Inflammatory macrophage treated with lipopolysaccharide for 4 hours (primary cell): ENCODE measurements around the gene FANCC.

Experiments
- DNase-seq: peaks from one replicate; pipeline ENCODE4 v3.0.0-alpha.2; 2020

FANCC gene

DNA sequence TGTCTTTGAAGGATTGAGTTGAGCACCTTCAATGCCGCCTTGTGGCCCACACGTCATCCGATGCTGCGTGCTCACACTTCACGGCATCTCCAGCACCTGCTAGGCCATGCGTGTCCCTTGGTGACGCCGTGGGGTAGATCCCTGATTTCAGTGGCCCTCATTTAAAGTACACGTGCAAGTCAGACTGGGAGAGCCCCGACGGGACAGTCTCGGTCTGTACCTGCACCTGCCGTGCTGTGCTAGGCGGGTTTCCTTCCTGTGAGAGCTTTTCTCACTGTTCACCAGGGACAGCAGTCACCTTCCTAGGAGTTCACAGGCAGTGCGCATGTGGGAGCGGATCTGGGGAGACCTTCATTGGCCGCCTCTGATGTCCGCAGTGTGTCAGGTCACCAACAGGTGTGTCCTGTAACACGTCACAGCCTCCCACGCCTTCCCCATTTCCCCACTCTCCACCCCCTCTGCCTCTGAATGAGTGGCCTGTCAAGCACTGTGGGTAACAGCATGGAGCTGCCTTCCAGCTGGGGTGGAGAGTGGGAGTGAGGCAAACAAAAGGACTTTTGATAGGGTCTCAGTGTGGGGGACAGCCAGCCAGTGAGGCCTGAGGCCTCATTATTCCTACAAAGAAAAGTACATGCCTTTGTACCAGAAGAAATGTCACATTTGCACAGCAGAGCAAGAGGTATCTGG is 236.4 kb downstream of the FANCC start:
- no peak for DNase-seq

- DNase-seq, result no peak
These were observed 238.0 kb downstream of the FANCC start for GRCh38 chr9:95079461-95079860.

GRCh38 chr9:95078939-95079338 is 238.6 kb downstream of the FANCC start:
- DNase-seq, result no peak

DNA sequence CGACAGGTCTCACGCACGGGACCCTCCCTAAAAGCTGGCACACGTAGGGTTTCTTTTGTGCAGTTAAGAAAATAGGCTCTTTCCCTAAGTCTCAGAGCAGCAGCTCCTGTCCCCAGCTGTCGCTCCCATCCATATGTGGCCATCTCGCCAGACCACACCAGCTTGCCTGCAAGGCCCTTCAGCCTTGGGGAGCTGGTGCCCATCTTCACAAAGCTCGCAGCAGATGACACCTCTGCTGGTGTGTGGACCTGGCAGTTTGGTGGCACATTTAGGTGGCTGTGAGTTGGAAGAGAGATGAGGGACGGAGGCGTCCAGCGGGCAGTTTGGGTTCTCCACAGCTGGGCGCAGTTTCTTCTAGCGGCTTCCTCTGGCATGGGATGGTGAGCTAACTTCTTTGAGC is 239.0 kb downstream of the FANCC start:
- DNase-seq, result no peak

GRCh38 chr9:95077766-95078370 is 239.6 kb downstream of the FANCC start:
- DNase-seq, result no peak

- DNase-seq, result no peak
These were observed 240.3 kb downstream of the FANCC start for GRCh38 chr9:95077053-95077765.

GRCh38 chr9:95076696-95077052 is 240.8 kb downstream of the FANCC start:
- no peak for DNase-seq

DNA sequence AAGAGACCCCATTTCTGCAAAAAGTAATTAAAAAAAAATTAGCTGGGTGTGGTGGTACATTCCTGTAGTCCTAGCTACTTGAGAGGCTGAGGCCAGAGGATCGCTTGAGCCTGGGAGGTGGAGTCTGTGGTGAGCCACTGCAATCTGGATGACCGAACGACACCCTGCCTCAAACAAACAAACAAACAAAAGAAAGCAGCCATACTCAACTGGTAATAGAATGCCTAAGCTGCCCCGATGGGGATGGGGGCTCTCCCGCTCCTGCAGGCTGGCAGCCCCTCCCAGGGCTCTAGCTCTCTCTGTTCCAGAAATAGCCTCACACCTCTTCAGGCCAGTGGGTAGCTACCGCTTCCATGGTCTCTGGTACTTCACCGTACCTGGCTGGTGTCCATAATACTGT is 241.8 kb downstream of the FANCC start:
- DNase-seq, result no peak

- no peak for DNase-seq
These were observed 242.9 kb downstream of the FANCC start for GRCh38 chr9:95074632-95075031.

DNA sequence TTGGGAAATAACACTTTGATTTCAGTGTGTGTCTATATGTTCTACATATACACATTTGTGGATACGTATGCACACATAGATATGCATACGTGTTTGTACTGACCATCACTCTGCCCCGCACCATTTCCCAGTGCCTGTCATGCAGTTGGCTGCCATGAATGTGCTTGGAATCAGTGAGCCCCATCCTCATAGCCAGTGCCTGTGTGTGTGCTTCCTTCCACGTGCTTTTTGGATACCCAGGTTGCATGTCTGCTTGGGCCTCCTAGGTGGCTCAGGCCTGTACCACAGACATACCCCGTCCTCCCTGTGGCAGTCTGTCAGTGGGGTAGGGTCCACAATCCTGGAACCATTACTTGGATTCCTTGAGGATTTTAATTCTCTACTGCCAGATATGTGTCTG is 243.6 kb downstream of the FANCC start:
- no peak for DNase-seq

DNA sequence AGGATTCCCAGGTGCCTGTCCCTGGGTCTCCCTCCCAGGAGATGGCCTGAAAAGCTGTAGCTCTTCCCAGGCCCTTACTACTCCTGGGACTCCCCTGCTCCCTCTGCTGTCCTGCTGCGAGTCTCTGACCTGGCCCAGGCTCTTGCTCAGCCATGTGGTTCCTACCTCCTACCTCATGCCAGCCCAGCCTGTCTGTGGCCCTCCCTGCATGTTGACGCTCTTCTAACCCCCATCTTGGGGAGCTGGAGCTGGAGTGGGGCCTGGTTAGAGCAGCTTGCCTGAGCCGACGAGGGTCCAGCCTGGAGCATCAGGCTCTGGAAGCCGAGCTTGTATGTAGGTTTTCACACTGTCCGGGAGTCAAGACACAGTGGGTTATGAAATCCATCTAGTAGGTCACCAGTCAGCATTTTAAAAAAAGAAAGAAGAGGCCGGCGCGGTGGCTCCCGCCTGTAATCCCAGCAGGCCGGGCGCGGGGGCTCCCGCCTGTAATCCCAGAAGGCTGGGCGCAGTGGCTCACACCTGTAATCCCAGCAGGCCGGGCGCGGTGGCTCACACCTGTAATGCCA is 244.4 kb downstream of the FANCC start:
- DNase-seq, result no peak

DNA sequence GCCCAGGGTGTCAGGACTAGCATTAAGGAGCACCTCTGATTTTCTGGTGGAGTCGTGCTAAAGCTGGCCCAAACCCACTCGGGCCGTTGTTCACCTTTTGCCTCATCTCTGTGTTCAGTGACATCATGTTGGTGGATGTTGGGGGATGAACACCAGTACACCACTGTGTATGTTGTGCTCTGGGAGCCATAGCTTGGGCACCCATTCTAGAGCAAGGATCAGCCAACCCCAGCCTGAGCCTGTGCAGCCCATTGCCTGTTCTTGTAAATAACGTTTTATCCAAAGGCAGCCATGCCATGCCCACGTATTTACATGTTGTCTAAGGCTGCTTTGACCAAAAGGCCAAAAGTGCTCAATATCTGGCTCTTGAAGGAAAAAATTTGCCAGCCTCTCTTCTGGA is 245.6 kb downstream of the FANCC start:
- no peak for DNase-seq

GRCh38 chr9:95071450-95071849 is 246.1 kb downstream of the FANCC start:
- no peak for DNase-seq

GRCh38 chr9:95070549-95071021 is 246.9 kb downstream of the FANCC start:
- no peak for DNase-seq

GRCh38 chr9:95067897-95068296 is 249.6 kb downstream of the FANCC start:
- DNase-seq, result no peak

- DNase-seq, result no peak
These were observed 250.5 kb downstream of the FANCC start for GRCh38 chr9:95067057-95067456.

DNA sequence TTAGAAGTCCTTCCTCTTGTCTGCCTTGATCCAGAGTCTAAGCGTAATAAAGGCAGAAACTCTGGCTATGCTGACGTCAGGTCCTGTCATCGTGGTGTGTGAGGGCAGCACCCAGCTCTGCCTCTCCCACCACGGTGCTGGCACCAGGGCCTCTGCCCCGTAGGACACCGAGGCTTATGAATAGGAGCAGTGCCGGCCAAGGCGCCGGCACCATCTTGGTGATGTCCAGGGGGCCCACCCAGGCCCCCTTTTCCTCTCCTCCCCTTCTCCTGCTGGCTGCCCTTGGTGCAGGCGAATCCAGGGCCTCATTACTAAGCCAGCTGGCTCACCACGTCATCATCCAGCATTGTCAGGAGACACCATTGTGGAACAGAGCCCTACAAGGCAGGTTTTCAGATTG is 252.3 kb downstream of the FANCC start:
- no peak for DNase-seq

DNA sequence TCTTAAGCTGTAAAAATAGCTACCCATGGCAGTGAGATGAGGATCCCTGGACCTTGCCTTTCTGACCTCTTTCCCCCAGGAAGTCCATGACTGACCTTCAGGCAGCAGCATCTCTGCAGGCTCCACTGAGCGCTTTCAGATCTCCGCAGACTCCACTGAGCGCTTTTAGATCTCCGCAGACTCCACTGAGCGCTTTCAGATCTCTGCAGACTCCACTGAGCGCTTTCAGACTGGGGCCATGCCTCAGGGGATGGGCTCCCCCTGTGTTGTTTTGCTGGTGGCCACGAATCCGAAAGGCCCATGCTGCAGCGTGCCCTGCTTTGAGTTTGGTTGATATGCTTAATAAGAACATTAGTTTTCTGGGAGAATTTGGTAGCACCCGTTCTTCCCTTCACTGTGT is 254.2 kb downstream of the FANCC start:
- DNase-seq, result no peak

GRCh38 chr9:95062596-95063065 is 254.9 kb downstream of the FANCC start:
- no peak for DNase-seq

DNA sequence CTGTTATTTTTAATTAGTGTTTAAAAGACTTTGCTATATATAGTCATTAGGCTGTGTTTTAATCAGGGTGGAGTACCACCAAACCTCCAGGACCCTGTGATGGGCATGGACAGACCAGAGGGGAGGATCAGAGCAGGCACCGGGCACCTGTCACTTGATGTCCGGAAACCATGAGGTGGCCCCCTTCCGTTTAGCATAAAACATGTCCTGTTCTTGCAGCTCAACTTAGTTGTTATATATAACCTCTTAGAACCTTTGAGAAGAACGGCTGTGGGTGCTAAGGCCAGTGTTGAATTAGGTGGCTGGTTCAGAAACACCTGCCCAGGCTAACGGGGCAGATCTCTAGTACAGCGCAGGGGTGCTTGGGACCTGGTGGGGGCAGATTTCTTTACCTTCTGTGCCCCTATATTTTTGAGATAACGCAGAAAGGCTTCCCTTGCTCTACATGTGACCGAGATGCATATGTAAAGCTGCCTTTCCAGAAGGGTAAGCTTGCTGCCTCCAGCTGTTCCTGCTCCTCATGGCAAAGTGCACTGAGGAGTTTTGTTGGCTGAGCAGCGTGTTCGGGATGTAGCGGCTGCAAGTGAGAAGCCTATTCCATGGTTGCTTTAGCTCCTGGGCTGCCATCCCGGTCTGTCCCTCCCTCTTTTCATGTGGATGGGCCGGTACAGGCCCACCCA is 255.5 kb downstream of the FANCC start:
- no peak for DNase-seq

- no peak for DNase-seq
These were observed 256.6 kb downstream of the FANCC start for GRCh38 chr9:95060916-95061315.

DNA sequence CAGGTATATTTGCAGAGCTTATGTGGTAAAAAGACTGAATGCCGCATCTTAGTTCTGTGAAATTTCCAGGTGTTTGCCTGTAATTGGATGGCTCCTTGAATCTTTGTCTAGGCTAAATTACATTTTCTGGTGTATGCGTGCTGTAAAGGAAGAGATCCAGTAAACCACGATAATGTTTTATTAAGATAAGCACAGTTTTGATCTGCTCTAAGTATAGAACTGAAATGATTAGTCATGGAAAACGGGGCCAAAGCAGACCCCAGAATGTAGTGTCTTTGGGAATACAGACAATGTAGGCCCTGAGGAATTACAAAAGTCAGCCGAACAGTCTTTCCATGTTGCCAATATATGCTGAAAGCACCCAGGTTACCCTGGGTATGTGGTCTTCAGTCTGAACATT is 257.3 kb downstream of the FANCC start:
- no peak for DNase-seq

GRCh38 chr9:95058795-95059386 is 258.6 kb downstream of the FANCC start:
- DNase-seq, result no peak
